ENCODE measurements around the gene DLK1.
A peak's percentile ranks its signal among the peaks of the same experiment; 100 is the strongest.

Gene DLK1

GRCh38 chr14:100780246-100780645 lies 53.6 kb downstream of the DLK1 start:
- DNase-seq, result no peak

GRCh38 chr14:100780646-100781355 lies 54.1 kb downstream of the DLK1 start:
- DNase-seq, result no peak

- no peak for DNase-seq
These were observed 55.3 kb downstream of the DLK1 start for GRCh38 chr14:100781952-100782351.

GRCh38 chr14:100782516-100783320 lies 56.0 kb downstream of the DLK1 start:
- DNase-seq, result no peak

DNA sequence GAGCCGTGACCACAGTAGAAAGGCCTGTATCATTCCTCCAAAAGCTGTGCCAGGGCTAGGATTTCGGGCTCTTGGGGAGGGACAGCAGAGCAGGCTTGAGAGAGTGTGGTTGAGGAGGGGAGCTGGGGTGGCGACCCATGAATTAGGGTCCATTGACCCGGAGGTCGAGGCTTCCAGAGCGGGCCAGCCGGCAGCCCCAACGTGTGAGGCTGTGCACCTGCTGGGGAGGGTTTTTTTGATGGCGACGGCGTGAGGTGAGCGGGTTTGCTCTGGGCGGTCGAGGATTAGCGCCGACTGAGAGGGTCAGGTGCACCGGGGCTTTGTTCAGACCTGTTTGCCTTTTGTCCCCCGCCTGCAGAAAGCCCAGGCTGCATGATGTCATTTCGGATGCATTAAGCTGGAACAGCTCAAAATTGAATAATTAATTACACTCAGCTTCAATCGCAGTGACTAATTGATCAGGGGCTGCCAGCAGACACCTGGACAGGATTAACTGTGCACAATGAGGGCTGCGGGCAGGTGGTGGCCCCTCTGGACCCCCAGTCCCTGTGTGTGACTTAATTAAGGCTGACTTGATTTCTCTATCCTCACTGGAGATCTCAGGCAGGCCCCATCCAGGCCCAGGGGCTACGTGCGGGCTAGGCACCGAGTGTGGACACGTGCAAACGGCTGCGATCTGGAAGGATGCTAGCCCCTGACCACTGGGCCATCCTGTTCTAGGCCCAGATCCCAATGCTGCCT lies 57.1 kb downstream of the DLK1 start:
- peak; percentile 76 for DNase-seq

GRCh38 chr14:100784523-100785337 lies 58.0 kb downstream of the DLK1 start:
- DNase-seq, result peak; percentile 33

DNA sequence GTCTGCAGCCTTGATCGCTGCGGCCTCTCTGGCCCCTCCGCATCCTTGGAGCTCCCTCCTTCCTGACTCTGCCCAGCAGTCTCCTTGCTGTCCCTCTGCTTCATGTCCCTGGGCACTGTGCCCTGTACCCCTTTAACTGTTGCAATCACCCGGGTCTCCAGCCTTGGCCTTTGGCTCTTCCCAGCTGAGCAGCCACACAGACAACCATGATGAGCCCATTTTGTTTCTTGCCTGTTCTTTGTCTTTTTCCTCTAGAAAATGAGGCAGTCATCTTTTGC lies 58.6 kb downstream of the DLK1 start:
- no peak for DNase-seq

- DNase-seq, result no peak
These were observed 58.9 kb downstream of the DLK1 start for GRCh38 chr14:100785626-100786025.

DNA sequence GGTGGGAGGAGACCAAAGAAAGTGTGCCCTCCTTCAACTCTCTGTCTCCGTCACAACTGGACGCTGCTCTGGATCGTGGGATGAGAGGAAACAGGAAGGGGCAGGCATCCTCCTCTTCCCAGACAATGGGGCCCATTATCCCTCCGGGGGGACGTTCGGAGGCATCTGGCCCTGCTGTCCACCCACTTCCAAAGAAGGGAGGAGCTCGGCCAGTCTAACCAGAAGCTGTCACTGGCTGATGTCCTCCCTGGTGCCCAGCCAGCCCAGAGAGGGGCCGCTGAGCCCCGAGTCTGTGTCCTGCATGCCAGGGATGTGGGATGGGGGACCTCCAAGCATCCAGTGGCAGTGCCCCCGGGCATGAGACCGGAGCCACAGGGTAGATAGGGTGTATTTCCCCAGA lies 59.4 kb downstream of the DLK1 start:
- no peak for DNase-seq

GRCh38 chr14:100786576-100787219 lies 60.0 kb downstream of the DLK1 start:
- DNase-seq, result no peak

DNA sequence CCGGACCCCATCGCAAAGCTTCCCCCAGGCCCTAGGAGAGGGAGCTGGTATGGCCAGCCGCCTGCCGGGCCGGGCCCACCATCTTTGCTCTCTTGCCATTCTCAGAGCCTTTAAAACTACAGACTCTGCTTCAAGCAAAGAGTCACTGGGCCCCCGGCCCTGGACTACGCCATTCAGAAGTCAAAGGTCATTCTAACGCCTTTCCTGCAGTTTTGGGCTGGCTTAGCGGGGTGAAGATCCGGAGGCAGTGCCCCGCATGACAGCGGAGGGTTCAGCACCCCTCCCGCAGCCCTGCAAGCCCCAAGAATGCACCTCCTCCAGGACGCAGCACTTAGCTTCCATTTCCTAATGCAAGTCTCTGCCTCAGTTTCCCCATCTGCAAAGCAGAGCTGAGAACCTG lies 61.0 kb downstream of the DLK1 start:
- DNase-seq, result no peak
